ENCODE measurements around the gene KRT15. TPM values are rescaled to one million over a fixed set of nuclear protein-coding genes. Genes with fewer than 3 reads are reported as not detected.
"Not testable (repeated sequence)": the region's sequence is repeated elsewhere in the genome, so short reads cannot be mapped to it uniquely, and the experiment has no call there.

The KRT15 gene
- polyA plus RNA-seq, 12 donors: 0.13 to 365 (median 3.4) TPM; not detected in 5

GRCh38 chr17:41544935-41545334, 26.2 kb upstream of the KRT15 start:
- no peak for DNase-seq

GRCh38 chr17:41544491-41544892, 25.8 kb upstream of the KRT15 start:
- no peak for DNase-seq

GRCh38 chr17:41542786-41543185, 24.1 kb upstream of the KRT15 start:
- not testable (repeated sequence) for DNase-seq

- DNase-seq: no peak
These were observed 23.7 kb upstream of the KRT15 start for GRCh38 chr17:41542357-41542756.

GRCh38 chr17:41540921-41541625, 22.4 kb upstream of the KRT15 start:
- DNase-seq: no peak

- no peak for DNase-seq
These were observed 21.4 kb upstream of the KRT15 start for GRCh38 chr17:41539979-41540701.

GRCh38 chr17:41539071-41539492, 20.4 kb upstream of the KRT15 start:
- DNase-seq: no peak

- DNase-seq: no peak
These were observed 19.9 kb upstream of the KRT15 start for GRCh38 chr17:41538565-41538991.

- no peak for DNase-seq
These were observed 19.3 kb upstream of the KRT15 start for GRCh38 chr17:41537990-41538389.

- DNase-seq: no peak
These were observed 18.9 kb upstream of the KRT15 start for GRCh38 chr17:41537614-41537954.

GRCh38 chr17:41536741-41537613, 18.3 kb upstream of the KRT15 start:
- no peak for DNase-seq

- no peak for DNase-seq
These were observed 17.2 kb upstream of the KRT15 start for GRCh38 chr17:41535764-41536481.

GRCh38 chr17:41534899-41535546, 16.3 kb upstream of the KRT15 start:
- DNase-seq: no peak

- DNase-seq: no peak
These were observed 14.9 kb upstream of the KRT15 start for GRCh38 chr17:41533613-41534012.

GRCh38 chr17:41532947-41533570, 14.4 kb upstream of the KRT15 start:
- no peak for DNase-seq

GRCh38 chr17:41531993-41532392, 13.3 kb upstream of the KRT15 start:
- no peak for DNase-seq

GRCh38 chr17:41530062-41531048, 11.7 kb upstream of the KRT15 start:
- DNase-seq: no peak

- DNase-seq: no peak
These were observed 10.8 kb upstream of the KRT15 start for GRCh38 chr17:41529491-41529915.

- DNase-seq: no peak
These were observed 10.3 kb upstream of the KRT15 start for GRCh38 chr17:41528959-41529353.
